Left colon (tissue), 2 donors: ENCODE measurements around the gene FAM163B. TPM values are rescaled to one million over a fixed set of nuclear protein-coding genes. Genes with fewer than 3 reads are reported as not detected.
A peak's percentile ranks its signal among the peaks of the same experiment; 100 is the strongest.

Experiments used
- ATAC-seq: fragments of 200-7000 bp; cut with Tn5 transposase; one replicate; pipeline ENCODE4 v1.9.1; 2020; ENCODE audit warnings: mild to moderate bottlenecking, moderate library complexity
- DNase-seq, 2 donors: peaks; one replicate each; pipeline ENCODE4 v3.0.0-alpha.2; 2020
- intact Hi-C, 2 donors: fragments of 100-400 bp; cut with DNase I in 1 of 2; cut with micrococcal nuclease in 1 of 2; formaldehyde crosslinking; loops; one replicate each; pipeline versions ENCODE4 v1.11.2 to v1.14.0; 2022; cut with DNase I, micrococcal nuclease
- total RNA-seq, 2 donors: library from RNA; stranded (reverse); fragmentation: NEBNext Ultra II Directional; extraction: Animal tissue kit (Norgen Biotek cat#: 25700); gene quantifications; one replicate each; pipeline ENCODE4 v1.2.1, GENCODE V29; 2021
- donor health status: DM: no; HTN: no; CAD: no.
- donor health status: DM: yes; HTN: yes; CAD: no.

FAM163B gene
- total RNA-seq, 2 donors from 2014 or later: 0.27 to 1.2 TPM

DNA sequence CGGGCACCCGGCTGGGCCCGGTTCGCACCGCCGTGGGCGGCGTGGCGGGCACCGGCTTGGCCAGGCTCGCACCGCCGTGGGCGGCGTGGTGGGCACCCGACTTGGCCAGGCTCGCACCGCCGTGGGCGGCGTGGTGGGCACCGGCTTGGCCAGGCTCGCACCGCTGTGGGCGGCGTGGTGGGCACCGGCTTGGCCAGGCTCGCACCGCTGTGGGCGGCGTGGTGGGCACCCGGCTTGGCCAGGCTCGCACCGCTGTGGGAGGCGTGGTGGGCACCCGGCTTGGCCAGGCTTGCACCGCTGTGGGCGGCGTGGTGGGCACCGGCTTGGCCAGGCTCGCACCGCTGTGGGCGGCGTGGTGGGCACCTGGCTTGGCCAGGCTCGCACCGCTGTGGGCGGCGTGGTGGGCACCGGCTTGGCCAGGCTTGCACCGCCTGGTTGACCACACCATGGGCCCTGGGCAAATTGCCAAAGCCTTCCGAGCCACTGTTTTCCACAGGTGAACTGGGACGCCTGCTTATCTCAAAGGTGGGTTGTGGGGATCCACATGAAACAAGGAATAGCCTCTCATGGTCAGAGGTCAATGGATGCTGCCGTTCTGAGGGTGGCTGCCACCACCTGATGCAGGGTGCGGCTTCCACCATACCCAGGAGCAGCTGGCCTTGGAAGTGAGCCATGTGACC lies 46.4 kb downstream of the FAM163B start:
- DNase-seq: no peak
- no peak for ATAC-seq
- intact Hi-C loops: no loop called here

DNA sequence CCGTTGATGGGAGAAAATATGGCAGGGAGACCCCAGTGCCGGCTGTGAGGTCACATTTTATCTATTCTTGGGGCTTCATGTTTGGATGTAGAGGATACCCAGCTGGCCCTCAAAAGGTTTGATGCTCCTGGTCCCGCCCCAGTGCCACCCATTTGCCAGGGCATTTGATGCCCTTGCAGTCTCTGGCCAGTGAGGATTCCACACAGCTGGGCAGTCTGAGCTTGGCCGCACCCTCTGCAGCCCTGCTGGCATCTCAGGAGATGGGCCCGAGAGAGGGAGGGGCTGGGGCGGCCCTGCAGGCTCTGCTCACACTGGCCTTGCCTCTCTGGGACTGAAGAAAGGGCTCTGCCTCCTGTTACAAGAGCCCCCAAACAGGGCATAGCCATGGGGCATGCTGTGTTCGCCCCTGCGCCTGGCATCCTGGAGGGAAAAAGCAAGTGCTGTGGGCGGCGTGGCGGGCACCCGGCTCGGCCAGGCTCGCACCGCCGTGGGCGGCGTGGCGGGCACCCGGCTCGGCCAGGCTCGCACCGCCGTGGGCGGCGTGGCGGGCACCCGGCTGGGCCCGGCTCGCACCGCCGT lies 47.1 kb downstream of the FAM163B start:
- no peak for ATAC-seq
- intact Hi-C loops: no loop called here
- DNase-seq: no peak

DNA sequence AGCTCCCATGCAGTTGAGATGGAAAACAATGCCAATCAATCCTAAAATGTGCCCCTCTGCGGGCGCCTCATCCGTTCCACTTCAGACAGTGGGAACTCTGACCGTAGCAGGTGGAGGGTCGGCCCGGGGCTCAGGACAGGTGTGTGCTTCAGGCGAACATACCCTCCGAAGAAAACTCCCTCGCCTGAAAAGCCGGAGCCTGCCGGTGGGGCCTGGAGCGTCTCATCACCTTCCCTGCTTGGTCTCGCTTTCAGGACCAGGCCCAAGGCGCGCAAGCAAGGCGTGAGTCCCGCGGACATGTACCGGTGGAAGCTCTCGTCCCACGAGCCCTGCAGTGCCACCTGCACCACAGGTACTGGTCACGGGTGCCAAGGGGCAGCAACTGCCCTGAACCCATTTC lies 48.2 kb downstream of the FAM163B start:
- DNase-seq: no peak
- ATAC-seq: no peak
- intact Hi-C loops: no loop called here

DNA sequence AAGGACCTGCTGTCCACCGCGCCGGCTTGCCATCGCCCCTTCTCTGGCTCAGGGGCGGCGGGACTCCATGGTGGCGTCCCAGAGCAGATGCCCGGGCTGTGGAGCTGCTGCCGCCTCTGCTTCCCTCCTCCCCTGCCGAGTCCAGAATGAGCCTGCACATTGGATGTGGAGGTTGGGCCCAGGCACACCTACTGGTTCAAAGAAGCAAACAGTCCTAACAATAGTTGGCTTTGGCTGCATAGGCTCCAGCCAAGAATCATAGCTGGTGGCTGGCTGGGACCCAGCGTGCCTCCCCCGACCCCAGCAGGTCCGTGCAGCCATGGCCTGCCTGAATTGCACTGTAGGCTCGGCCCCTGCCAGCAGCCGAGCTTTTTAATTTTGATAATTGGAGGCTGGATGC lies 48.9 kb downstream of the FAM163B start:
- intact Hi-C loops: no loop called here
- ATAC-seq (no peak), DNase-seq (peak in 1 of 2 donors; percentile 45)

DNA sequence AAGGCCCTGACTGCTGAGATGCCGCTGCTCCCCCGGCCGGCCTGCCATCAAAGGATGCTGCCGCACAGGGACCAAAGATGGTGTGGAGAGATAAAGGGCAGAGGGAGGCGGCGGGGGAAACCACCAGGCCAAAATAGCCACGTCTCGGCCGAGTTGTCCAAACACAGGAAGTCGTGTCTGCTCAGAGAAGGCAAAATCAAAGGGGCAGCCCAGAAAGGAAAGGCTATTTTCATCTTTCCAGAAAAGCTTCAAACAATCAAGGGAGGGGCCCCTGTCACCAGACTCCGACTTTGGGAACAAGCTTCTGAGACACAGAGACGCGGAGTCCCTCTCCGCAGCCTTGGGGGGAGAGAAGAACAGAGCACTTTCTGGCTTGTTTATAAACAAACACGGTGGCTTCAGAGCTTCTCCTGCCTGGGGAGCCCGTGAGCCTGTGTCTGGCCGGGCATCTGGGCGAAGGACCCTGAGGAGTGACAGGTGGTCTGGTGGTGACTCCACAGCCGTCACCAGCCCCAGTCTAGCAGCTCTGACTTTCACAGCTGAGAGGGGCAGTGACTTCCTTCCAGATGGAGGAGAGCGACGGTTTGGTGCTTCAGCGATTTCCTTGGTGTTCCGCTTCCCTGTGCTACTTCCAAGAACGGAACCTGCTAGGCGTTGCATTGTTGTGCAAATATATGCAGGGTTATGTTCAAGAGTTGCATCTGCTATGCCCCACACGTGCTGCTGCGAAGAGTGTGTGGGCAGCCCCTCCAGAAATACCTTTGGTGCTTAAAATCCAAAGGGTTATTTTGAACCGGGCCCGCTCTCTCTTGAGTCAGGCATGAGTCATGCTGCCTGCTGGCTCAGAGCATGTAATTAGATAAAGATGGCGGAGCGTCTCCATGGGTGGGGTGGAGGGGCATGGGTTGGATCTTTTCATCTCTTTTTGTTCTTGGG lies 50.7 kb downstream of the FAM163B start:
- no peak for DNase-seq
- intact Hi-C loops: no loop called here
- ATAC-seq: no peak

DNA sequence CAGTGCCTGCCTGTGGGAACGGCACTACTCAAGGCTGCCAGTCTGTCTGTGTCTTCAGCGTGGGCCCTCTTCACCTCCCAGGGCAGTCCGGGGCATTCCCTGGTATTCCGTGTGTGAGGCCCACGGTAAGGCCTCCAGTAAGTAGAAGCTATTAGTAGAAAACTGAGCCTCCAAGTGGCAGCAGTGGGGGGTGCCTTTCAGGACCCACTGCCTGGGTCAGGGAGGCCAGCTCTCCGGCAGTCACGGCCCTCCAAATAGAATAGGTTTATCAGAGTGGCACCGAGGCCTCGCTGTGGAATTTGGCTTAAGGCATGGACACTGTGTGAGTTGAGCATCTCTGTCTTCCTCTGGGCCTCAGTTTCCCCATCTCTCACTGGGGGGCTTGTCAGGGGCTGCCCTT lies 51.6 kb downstream of the FAM163B start:
- intact Hi-C loops: no loop called here
- ATAC-seq (no peak), DNase-seq (no peak)

DNA sequence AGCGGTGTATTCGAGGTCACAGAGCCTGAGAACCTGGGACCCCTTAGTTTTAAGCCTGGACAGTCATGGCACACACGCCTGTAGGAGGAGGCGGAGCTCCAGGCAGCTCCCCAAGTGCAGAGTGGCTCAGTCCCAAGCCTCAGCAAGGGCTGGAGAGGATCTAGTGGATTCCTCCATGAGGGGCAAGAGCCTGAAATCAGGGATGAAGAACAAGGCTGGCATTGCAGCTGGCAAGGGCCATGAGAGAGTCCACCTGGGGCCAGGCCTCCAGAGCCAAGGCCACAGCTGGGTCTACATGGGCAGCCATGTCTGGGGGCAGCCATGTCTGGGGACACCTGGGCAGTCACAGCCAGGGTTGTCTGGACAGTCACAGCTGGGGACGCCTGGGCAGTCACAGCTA lies 52.8 kb downstream of the FAM163B start:
- ATAC-seq: no peak
- intact Hi-C loops: no loop called here
- DNase-seq: no peak

DNA sequence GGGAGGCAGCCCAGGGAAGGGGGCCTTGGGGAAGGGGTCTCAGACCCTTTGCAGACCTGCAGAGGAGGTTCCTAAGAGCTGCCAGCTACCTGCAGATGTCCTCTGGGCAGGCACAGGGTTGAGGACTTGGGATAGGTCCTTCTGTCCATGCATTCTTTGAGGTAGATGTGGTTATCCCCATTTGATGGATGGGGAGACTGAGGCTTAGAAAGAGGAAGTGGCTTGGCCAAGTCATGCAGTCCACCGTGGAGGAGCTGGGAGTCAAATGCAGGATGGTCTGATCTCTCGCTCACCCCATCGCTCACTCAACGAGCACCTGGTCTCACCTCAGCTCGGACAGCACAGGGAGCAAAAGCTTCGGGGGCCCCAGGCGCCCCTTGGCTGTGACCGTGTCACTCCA lies 54.5 kb downstream of the FAM163B start:
- no peak for ATAC-seq
- intact Hi-C loops: no loop called here
- no peak for DNase-seq

DNA sequence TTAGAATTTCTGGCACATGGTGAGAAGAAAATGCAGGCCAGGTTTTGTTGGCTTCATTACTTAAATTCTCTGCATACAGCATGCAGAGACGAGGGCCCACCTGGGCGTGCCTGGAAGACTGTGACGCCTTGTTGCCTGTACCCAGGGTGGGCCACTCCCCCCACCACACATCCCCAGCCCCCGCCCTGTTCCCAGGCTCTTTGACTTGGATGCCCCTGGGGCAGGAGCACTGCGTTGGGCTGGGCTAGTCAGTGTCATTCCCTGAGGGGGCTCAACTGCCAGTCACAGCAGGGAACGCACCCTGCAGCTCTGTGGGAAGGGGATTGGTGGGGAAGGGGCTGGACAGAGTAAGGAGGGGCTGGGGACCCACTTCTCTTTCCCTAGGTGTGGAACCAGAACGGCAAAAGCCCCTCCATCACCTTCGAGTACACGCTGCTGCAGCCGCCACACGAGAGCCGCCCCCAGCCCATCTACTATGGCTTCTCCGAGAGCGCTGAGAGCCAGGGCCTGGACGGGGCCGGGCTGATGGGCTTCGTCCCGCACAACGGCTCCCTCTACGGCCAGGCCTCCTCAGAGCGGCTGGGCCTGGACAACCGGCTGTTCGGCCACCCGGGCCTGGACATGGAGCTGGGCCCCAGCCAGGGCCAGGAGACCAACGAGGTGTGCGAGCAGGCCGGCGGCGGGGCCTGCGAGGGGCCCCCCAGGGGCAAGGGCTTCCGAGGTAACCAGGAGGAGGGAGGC lies 55.0 kb downstream of the FAM163B start:
- DNase-seq (no peak), ATAC-seq (no peak)
- intact Hi-C loops: no loop called here

DNA sequence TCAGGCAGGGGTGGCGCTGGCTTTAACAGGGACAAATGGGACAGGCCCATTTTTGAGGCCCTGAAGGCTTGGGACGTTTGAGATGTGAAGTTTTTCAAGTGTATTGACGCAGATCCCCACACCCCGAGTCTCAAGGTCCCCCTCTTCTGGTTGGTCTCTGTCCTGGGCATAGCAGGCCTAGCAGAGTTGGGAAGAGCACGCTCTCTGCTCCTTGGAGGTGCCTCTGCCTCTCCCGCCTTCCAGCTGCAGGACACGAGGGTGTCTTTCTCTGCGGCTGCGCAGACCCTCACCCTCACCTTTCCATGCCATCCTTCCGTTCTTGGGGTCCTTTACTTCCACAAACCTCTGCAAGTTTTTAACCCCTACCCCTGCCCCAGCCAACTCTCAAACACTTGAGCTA lies 56.1 kb downstream of the FAM163B start:
- no peak for ATAC-seq
- intact Hi-C loops: no loop called here
- no peak for DNase-seq

DNA sequence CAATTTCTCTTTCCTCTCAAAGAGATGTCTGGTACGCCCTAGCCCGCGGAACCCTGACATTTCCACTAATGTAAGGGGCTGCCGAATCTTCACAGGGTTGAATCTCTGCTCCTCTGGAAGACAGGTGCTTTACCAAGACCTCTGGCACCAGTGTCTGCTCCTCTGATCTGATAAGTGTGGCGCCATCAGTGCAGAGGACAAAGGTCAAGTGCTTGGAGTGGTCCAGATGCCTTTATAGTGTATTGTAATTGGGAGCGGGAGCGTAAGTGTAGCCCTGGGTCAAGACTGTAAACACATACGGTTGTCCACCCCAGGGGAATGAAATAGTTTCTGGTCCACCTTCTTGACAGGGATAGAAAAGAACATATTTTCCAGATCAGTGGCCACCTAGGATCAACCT lies 57.0 kb downstream of the FAM163B start:
- ATAC-seq (no peak), DNase-seq (no peak)
- intact Hi-C loops: no loop called here

DNA sequence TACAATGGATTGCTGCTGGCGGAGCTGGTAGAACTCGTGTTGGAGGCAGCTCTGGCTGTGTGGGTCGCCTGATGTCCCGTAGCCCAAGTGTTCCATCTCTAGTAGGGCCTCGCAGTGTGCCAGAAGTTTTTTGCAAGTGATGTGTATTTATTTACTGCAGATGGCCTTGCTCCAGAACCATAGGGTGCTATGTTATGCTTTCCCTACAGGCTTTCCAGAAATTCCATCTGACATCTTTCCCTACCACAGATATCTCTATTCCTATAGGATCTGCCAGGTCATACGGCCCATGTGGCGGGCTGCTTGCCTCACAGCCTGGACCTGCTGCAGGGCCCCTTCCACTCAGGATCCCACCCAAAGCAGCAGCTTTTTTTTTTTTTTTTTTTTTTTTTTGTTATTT lies 57.7 kb downstream of the FAM163B start:
- no peak for ATAC-seq
- intact Hi-C loops: no loop called here
- DNase-seq: no peak

DNA sequence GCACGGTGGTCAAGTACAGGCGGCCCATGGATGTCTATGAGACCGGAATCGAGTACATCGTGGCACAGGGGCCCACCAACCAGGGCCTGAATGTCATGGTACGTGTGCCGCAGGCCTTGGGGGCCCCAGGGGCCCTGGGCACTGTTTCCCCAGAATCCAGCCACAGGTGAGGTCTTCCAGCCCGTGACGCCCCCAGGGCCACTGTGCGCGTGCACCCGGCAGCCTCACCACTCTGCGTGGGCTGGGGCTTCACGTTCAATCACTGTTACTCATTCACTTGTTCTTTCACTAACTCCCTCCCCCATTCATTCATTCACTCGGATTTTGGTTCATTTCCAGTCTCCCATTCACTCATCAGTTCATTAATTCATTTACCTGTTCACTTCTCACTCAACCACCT lies 62.1 kb downstream of the FAM163B start:
- DNase-seq: no peak
- intact Hi-C loops: no loop called here
- ATAC-seq: no peak

DNA sequence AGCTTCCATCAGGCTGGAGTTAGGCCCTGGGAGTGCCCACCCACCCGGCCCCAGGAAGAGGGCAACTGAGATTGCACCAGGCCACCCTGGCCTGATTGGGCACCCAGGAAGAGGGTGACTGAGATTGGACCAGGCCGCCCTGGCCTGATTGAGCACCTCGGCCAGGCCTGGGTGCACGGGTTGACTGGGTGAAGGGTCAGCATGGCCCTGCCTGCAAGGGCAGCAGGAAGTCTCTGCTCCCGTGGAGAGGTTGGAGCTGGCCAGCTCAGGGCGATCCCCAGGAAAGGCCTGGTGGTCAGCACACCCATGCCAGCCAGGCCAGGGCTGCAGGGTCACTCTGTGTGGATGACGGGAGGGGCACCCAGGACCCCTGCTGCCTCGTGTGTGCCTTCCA lies 62.9 kb downstream of the FAM163B start:
- no peak for DNase-seq
- no peak for ATAC-seq
- intact Hi-C loops: no loop called here

DNA sequence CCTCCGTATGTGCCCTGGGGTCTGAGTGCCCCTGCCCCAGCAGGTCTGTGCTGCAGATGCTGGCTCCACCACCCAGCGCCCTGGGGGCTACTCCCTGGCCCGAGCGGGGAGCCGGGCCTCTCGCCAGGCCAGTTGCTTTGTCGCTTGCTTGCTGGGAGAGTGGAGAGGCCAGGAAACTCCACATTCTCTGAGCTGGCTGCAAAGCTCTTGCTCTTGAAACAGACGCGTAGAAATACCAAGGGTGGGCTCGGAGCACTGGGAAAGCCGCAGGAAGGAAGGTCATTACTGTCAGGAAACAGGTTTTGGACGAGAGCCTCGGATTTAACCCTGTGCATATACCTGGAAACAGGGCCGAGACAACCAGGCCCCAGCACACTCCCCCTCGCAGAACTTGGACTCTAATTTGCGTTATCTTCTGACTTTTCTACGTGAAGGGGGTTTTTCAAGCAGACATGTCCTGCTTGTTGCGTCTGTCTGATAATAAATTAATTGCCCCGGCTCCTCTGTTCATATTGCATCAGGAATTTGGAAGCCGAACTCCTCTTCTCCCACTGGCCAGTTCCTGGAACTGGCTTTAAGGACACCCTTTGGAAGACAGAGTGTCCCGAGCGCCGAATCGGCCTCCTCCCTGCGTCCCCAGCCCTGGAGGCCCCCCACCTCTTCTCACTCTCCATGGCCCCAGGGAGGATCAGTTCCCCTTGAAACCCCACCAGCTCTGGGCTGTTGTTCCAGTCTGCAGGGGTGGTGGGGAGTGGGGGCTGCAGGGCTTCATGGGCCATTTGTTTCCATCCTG lies 63.5 kb downstream of the FAM163B start:
- ATAC-seq (no peak), DNase-seq (no peak)
- intact Hi-C loops: no loop called here

DNA sequence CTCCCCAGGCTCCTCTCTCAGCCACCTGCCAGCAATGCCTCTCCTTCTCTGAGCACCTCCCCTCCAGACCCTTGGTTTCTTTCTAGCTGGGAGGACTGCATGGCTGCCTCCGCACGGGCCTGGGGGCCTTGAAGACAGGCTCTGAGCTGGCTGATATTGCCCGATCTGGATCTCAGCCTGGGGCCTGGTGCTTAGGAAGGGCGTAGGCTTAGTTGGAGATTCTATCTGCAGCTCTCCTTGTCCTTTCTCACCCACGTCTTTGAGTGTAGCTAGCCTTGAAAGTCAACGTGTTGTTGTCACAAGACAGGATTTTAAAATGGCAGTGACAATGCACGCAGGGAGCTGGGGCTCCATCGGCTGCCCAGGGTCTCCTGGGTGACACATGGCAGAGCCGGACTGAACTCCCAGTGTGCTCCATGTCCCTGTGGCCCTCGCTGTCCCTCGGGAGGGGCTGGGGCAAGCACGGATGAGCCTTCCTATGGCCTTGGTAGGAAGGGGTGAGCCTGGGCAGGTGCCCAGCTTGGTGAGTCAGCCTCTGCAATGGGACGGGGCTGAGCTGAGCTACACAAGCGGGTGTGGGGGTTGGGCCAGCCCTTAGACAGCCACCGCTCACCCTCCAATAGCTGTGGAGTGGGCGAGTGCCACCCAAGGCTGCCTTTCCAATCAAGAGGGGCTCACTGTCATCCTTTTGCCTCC lies 65.3 kb downstream of the FAM163B start:
- DNase-seq (no peak), ATAC-seq (no peak)
- intact Hi-C loops: no loop called here

DNA sequence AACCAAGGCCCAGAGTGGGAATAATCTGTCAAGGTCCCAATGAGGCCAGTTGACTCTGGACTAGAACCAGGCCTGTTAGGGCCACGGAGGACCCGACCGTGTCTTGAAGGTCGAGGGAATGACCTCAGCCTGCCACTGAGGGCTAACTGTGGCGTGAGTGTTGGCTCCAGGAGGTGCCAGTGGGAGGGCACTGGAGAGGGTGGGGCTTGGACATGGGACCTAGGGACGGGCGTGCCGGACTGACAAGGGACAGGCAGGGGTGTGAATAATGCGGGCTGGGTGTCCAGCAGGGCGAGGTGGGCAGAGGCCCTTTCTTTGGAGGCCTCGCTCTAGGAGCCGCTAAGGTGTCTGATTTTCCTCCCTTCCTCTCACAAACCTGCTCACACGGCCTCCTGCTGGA lies 67.2 kb downstream of the FAM163B start:
- DNase-seq: peak; percentile 31 to 49
- intact Hi-C loops: no loop called here
- peak; percentile 53 for ATAC-seq

DNA sequence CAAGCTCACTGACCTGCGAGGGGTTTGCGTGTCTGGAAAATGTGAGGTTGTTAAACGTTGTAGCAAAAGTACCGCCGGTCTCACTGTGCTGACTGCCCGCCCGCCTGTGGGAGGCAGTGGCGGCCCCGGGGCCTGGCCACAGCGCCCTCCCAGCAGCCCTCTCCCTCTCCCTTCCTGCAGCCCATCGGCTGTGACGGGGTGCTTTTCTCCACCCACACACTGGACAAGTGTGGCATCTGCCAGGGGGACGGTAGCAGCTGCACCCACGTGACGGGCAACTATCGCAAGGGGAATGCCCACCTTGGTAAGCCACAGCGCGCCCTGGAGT lies 68.5 kb downstream of the FAM163B start:
- DNase-seq: no peak
- intact Hi-C loops: no loop called here
- ATAC-seq: no peak
